BE2C (cell line): ENCODE measurements around the gene BAHCC1.

Experiments
- DNase-seq: peaks from one replicate; pipeline ENCODE4 v3.0.0-alpha.2; 2020
- H3K27me3 ChIP-seq: fragments of 250-450 bp; sonication (Bioruptor Pico); 2 replicates; pipeline ENCODE4 v1.5.1; 2020; ENCODE audit warnings: mild to moderate bottlenecking
- H3K36me3 ChIP-seq: fragments of 250-450 bp; sonication (Bioruptor Pico); 2 replicates; pipeline ENCODE4 v1.5.1; 2020; ENCODE audit warnings: mild to moderate bottlenecking
- H3K4me1 ChIP-seq: fragments of 250-450 bp; sonication (Bioruptor Pico); 2 replicates; pipeline ENCODE4 v1.5.1; 2020
- H3K4me3 ChIP-seq: 2 replicates; pipeline ENCODE4 v1.5.1; 2011; ENCODE audit warnings: low read depth, low read length
- H3K9me3 ChIP-seq: fragments of 250-450 bp; sonication (Bioruptor Pico); 2 replicates; pipeline ENCODE4 v1.5.1; 2020
- TF ChIP-seq, protein P1 (sequence below): IDR thresholded peaks from 2 replicates; pipeline ENCODE4 v1.5.1; 2012; ENCODE audit warnings: mild to moderate bottlenecking, low read depth, low read length

Gene BAHCC1

DNA sequence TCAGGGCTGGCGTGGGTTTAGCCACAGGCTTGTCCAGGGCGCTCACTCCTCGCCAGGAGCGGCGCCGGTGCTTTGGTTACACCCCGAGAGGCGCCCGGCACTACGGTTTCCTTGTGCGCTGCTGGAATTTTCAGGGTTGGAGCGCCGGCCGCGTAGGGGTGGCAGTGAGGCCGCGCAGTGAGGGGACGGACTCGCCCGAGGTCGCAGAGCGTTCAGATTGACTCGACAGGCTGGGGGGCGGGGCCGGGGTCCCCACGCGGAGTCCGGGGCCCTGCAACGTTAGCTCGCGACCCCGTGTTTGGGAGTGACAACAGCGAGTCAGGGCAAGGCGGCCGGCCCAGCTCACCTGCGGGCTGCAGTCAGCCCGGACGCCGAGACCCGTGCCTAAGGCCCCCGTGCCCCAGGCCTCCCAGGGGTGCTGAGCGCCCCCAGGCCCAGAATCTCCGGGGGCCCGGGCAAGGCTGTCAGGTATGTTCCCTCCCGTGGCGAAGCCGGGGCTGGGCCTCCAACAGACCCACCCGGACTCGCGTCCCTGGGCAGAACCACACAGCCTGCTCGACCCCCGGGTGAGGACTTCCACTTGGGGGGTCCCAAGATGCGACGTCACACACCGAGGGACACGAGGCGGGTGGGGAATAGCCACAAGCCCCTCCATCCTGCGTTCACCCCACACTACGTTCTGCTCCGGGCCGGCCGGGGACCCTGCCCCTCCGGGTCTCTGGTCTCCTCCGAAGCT is 118.7 kb downstream of the BAHCC1 start:
- no peaks in the 10 kb centered on the region for H3K4me1 ChIP-seq
- no peaks in the 10 kb centered on the region for H3K9me3 ChIP-seq
- TF ChIP-seq, protein P1, sequence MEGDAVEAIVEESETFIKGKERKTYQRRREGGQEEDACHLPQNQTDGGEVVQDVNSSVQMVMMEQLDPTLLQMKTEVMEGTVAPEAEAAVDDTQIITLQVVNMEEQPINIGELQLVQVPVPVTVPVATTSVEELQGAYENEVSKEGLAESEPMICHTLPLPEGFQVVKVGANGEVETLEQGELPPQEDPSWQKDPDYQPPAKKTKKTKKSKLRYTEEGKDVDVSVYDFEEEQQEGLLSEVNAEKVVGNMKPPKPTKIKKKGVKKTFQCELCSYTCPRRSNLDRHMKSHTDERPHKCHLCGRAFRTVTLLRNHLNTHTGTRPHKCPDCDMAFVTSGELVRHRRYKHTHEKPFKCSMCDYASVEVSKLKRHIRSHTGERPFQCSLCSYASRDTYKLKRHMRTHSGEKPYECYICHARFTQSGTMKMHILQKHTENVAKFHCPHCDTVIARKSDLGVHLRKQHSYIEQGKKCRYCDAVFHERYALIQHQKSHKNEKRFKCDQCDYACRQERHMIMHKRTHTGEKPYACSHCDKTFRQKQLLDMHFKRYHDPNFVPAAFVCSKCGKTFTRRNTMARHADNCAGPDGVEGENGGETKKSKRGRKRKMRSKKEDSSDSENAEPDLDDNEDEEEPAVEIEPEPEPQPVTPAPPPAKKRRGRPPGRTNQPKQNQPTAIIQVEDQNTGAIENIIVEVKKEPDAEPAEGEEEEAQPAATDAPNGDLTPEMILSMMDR, result no peak
- peaks cover 34% of the 10 kb centered on the region for H3K36me3 ChIP-seq
- DNase-seq, result peak; percentile 25
- H3K4me3 ChIP-seq, result peak overlapping the region; percentile 69
- H3K27me3 ChIP-seq, result no peaks in the 10 kb centered on the region

DNA sequence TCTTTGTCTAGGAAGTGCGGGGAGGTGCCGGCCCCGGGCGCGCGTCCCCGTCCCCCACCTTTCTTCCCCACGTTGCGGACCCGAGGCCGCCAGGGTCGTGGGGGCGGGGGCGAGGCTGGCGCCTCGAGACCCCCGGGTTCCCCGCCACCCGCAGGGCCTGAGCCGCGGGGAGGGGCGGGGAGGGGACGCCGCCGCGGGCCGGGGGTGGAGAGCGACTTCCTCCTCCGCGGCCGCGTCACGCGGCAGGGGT is 119.2 kb downstream of the BAHCC1 start:
- TF ChIP-seq, protein P1, result no peak
- H3K4me1 ChIP-seq, result no peaks in the 10 kb centered on the region
- peaks cover 29% of the 10 kb centered on the region for H3K36me3 ChIP-seq
- H3K9me3 ChIP-seq, result no peaks in the 10 kb centered on the region
- H3K27me3 ChIP-seq, result no peaks in the 10 kb centered on the region
- no peak for DNase-seq
- H3K4me3 ChIP-seq, result peak overlapping the region; percentile 69

DNA sequence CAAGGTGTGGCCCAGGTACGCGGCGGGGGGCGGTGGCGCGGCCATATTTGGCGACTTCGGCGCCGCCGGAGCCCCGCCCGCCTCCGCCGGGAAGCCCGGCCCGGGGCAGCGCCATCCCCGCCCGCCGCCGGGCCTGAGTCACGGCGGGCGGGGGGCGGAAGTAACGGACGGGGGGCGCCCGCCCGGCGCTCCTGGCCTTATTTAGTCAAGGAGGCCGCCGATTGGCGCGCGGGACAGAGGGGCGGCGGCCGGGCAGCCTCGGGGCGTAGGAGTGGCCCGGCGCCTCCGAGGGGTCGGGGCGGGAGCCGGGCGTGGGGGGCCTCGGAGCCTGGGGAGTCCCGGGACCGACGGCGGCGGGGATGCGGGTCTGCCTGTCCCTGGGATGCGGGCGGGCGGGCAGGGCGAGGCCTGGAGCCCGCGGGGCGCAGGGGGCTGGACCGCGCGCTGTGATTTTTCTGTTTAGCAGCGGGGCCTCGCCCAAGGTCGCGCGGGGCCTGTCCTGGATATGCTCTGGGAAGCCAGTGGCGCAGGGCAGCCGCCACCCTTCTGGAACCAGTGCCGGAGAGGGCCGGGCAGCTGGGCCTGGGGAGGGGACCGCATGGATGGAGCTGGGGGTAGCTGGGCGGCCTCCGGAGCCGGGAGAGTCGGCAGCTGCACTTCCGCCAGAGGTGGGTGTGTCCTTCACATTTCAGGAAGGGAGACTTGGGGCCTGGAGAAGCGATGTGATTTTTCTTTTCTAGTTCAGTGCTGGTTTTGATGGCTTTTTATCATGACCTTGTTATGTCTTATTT is 119.7 kb downstream of the BAHCC1 start:
- H3K27me3 ChIP-seq, result no peaks in the 10 kb centered on the region
- peak overlapping the region; percentile 69 for H3K4me3 ChIP-seq
- peak; percentile 80 for DNase-seq
- TF ChIP-seq, protein P1, result no peak
- H3K4me1 ChIP-seq, result no peaks in the 10 kb centered on the region
- H3K36me3 ChIP-seq, result peaks cover 23% of the 10 kb centered on the region
- no peaks in the 10 kb centered on the region for H3K9me3 ChIP-seq

DNA sequence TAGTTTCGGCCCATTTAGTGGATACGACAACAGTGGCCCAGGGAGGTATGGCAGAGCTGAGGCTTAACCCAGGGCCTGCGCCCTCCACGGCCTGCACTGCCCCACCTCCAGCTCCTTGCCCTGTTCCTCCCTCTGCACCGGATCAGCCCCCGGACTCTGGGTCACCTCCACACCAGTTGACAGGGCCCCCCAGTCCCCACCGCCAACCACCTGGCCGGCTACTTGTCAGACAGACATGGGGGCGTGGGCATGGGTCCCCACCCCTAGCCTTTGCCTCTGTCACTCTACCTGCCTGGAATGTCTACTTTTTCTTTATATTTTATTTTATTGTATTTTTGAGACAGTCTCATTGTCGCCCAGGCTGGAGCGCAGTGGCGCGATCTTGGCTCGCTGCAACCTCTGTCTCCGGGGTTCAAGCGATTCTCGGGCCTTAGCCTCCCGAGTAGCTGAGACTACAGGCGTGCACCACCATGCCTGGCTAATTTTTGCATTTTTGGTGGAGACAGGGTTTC is 120.3 kb downstream of the BAHCC1 start:
- TF ChIP-seq, protein P1, result no peak
- no peaks in the 10 kb centered on the region for H3K4me1 ChIP-seq
- peaks cover 17% of the 10 kb centered on the region for H3K36me3 ChIP-seq
- no peak for DNase-seq
- peak overlapping the region; percentile 69 for H3K4me3 ChIP-seq
- no peaks in the 10 kb centered on the region for H3K27me3 ChIP-seq
- no peaks in the 10 kb centered on the region for H3K9me3 ChIP-seq
